Hepatocyte (in vitro differentiated cells): ENCODE data around the gene CENPU.

Experiments used
- EZH2 ChIP-seq: fragments of 200-600 bp; sonication (generic); IDR thresholded peaks from 2 replicates; pipeline ENCODE4 v1.6.1; 2016; ENCODE audit warnings: antibody characterized with exemption, mild to moderate bottlenecking, borderline replicate concordance
- EZH2phosphoT487 ChIP-seq: fragments of 200-600 bp; sonication (generic); IDR thresholded peaks from one replicate; pipeline ENCODE4 v1.6.1; 2018; ENCODE audit warnings: antibody characterized with exemption, mild to moderate bottlenecking, low read depth, moderate library complexity; ENCODE audit not compliant: unreplicated experiment, severe bottlenecking
- TF ChIP-seq, protein P1 (sequence below): fragments of 200-600 bp; sonication (generic); IDR thresholded peaks from 2 replicates; pipeline ENCODE4 v1.5.1; 2016; ENCODE audit warnings: antibody characterized with exemption, mild to moderate bottlenecking; ENCODE audit not compliant: poor library complexity

DNA sequence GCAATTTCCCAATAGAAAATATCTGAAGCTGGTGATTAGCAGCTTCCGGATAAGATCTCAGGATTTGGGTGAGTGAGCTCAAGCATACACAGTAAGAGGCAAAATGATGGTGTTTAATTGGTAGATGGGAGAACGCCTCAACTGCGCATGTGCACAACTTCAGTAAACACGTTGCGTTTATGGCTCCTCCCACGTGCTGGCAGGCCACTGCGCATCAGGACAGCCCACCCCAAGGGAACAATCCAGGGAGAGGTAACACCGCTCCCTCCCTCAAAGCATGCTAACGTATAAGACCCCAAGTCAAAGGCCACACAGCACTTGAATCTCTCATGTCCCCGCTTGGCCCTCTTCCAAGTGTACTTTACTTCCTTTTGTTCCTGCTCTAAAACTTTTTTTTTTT lies 10.3 kb upstream of the CENPU start:
- TF ChIP-seq EZH2phosphoT487 (no peak), EZH2 (no peak)
- TF ChIP-seq, protein P1, sequence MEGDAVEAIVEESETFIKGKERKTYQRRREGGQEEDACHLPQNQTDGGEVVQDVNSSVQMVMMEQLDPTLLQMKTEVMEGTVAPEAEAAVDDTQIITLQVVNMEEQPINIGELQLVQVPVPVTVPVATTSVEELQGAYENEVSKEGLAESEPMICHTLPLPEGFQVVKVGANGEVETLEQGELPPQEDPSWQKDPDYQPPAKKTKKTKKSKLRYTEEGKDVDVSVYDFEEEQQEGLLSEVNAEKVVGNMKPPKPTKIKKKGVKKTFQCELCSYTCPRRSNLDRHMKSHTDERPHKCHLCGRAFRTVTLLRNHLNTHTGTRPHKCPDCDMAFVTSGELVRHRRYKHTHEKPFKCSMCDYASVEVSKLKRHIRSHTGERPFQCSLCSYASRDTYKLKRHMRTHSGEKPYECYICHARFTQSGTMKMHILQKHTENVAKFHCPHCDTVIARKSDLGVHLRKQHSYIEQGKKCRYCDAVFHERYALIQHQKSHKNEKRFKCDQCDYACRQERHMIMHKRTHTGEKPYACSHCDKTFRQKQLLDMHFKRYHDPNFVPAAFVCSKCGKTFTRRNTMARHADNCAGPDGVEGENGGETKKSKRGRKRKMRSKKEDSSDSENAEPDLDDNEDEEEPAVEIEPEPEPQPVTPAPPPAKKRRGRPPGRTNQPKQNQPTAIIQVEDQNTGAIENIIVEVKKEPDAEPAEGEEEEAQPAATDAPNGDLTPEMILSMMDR = no peak
